Measurements from ENCODE around the gene NXPE3.

NXPE3 gene

GRCh38 chr3:101802179-101802578 lies 23.2 kb downstream of the NXPE3 start:
- no peak for DNase-seq (ENCODE audit: low read depth in 1 of 2, low spot score in 1 of 2)

- DNase-seq (ENCODE audit: low read depth in 1 of 2, low spot score in 1 of 2) = peak in 1 of 2 donors; percentile 17
These were observed 24.3 kb downstream of the NXPE3 start for GRCh38 chr3:101803173-101803782.

GRCh38 chr3:101803939-101804338 lies 24.9 kb downstream of the NXPE3 start:
- DNase-seq (ENCODE audit: low read depth in 1 of 2, low spot score in 1 of 2) = no peak

GRCh38 chr3:101806491-101806890 lies 27.5 kb downstream of the NXPE3 start:
- DNase-seq (ENCODE audit: low read depth in 1 of 2, low spot score in 1 of 2) = no peak

GRCh38 chr3:101807888-101808287 lies 28.9 kb downstream of the NXPE3 start:
- DNase-seq (ENCODE audit: low read depth in 1 of 2, low spot score in 1 of 2) = no peak

GRCh38 chr3:101809178-101810021 lies 30.4 kb downstream of the NXPE3 start:
- DNase-seq (ENCODE audit: low read depth in 1 of 2, low spot score in 1 of 2) = no peak

GRCh38 chr3:101810022-101810418 lies 31.0 kb downstream of the NXPE3 start:
- DNase-seq (ENCODE audit: low read depth in 1 of 2, low spot score in 1 of 2) = no peak

GRCh38 chr3:101811875-101812274 lies 32.9 kb downstream of the NXPE3 start:
- no peak for DNase-seq (ENCODE audit: low read depth in 1 of 2, low spot score in 1 of 2)

GRCh38 chr3:101812895-101813294 lies 33.9 kb downstream of the NXPE3 start:
- DNase-seq (ENCODE audit: low read depth in 1 of 2, low spot score in 1 of 2) = no peak

- no peak for DNase-seq (ENCODE audit: low read depth in 1 of 2, low spot score in 1 of 2)
These were observed 34.9 kb downstream of the NXPE3 start for GRCh38 chr3:101813817-101814440.

- no peak for DNase-seq (ENCODE audit: low read depth in 1 of 2, low spot score in 1 of 2)
These were observed 35.8 kb downstream of the NXPE3 start for GRCh38 chr3:101814835-101815234.

GRCh38 chr3:101816215-101817149 lies 37.5 kb downstream of the NXPE3 start:
- DNase-seq (ENCODE audit: low read depth in 1 of 2, low spot score in 1 of 2) = no peak

- no peak for DNase-seq (ENCODE audit: low read depth in 1 of 2, low spot score in 1 of 2)
These were observed 39.0 kb downstream of the NXPE3 start for GRCh38 chr3:101817992-101818391.

GRCh38 chr3:101819649-101820206 lies 40.7 kb downstream of the NXPE3 start:
- DNase-seq (ENCODE audit: low read depth in 1 of 2, low spot score in 1 of 2) = no peak

GRCh38 chr3:101821503-101821902 lies 42.5 kb downstream of the NXPE3 start:
- DNase-seq (ENCODE audit: low read depth in 1 of 2, low spot score in 1 of 2) = no peak

GRCh38 chr3:101823525-101823924 lies 44.5 kb downstream of the NXPE3 start:
- no peak for DNase-seq (ENCODE audit: low read depth in 1 of 2, low spot score in 1 of 2)

- DNase-seq (ENCODE audit: low read depth in 1 of 2, low spot score in 1 of 2) = no peak
These were observed 45.7 kb downstream of the NXPE3 start for GRCh38 chr3:101824702-101825101.

- DNase-seq (ENCODE audit: low read depth in 1 of 2, low spot score in 1 of 2) = no peak
These were observed 47.0 kb downstream of the NXPE3 start for GRCh38 chr3:101825904-101826445.

- DNase-seq (ENCODE audit: low read depth in 1 of 2, low spot score in 1 of 2) = peak; percentile 46 to 72
These were observed 48.5 kb downstream of the NXPE3 start for GRCh38 chr3:101827211-101828174.
